Pancreas (tissue), 10 donors: ENCODE results near the gene CDH22. TPM values are rescaled to one million over a fixed set of nuclear protein-coding genes. Genes with fewer than 3 reads are reported as not detected.

Experiments
- ATAC-seq, 4 donors: fragments of 200-7000 bp; cut with Tn5 transposase; one replicate each; pipeline versions ENCODE4 v1.8.0 to v1.9.1; 2020; ENCODE audit warnings: mild to moderate bottlenecking in 4 of 4, moderate library complexity in 4 of 4
- DNase-seq, 6 donors: peaks; one replicate each; pipeline ENCODE4 v3.0.0-alpha.2; 2020
- FAIRE-seq: peaks from 2 replicates; lab custom pipeline; 2012; peaks lifted over from hg19 to GRCh38; lab: Jason Lieb, UNC
- H3K27ac ChIP-seq, 4 donors: fragments of 200-600 bp; sonication (generic); 1 replicate in 3 of 4; 2 replicates in 1 of 4; pipeline versions ENCODE4 v1.5.0 to v1.8.0; 2020
- H3K27me3 ChIP-seq, 4 donors: fragments of 200-600 bp; one replicate each; pipeline ENCODE4 v1.8.0; 2021
- H3K36me3 ChIP-seq, 3 donors: fragments of 200-600 bp; sonication (generic) in 1 of 3; one replicate each; pipeline versions ENCODE4 v1.5.0 to v1.8.0; 2020 to 2021
- H3K4me1 ChIP-seq, 3 donors: fragments of 200-600 bp; one replicate each; pipeline ENCODE4 v1.8.0; 2021
- H3K4me3 ChIP-seq, 4 donors: fragments of 200-600 bp; sonication (generic) in 2 of 4; one replicate each; pipeline versions ENCODE4 v1.5.0 to v1.8.0; 2020 to 2021
- H3K9me3 ChIP-seq, 4 donors: fragments of 200-600 bp; one replicate each; pipeline ENCODE4 v1.8.0; 2021
- WGBS, 2 donors: extraction: QIAGEN DNeasy Blood & Tissue Kit; methylation state at CpG; one replicate each; pipeline ENCODE4 v1.1.7; 2013; 5-methylcytosine and 5-hydroxymethylcytosine counted together
- intact Hi-C, 3 donors: fragments of 100-400 bp; cut with DNase I; formaldehyde crosslinking; loops; one replicate each; pipeline versions ENCODE4 v1.11.1 to v1.14.2; 2022
- polyA plus RNA-seq, 2 donors: library from polyadenylated mRNA; stranded (reverse); fragments of 200-250 nt; gene quantifications; one replicate each; pipeline ENCODE4 v1.2.3, GENCODE V29; 2013
- total RNA-seq, 6 donors: library from RNA; stranded (reverse); fragmentation: NEBNext Ultra II Directional in 4 of 6; extraction: Animal tissue kit (Norgen Biotek cat#: 25700) in 4 of 6; gene quantifications; one replicate each; pipeline versions ENCODE4 v1.2.1 to v1.2.4, GENCODE V29; 2021 to 2023
- TF ChIP-seq, protein P1 (sequence below), 4 donors: fragments of 200-600 bp; sonication (generic) in 3 of 4; IDR thresholded peaks; one replicate each; pipeline versions ENCODE4 v1.5.0 to v1.8.0; 2021; ENCODE audit warnings: antibody characterized with exemption in 4 of 4
- donor health status: healthy with polysubstance abuse.
- donor health status: DM: no; HTN: no; CAD: no; lungs with moderate emphysema.
- donor health status: DM: no; HTN: no; CAD: no.
- donor health status: control.
- donor health status: control.
- donor health status: Bipolar disorder and iron deficiency.
- donor health status: DM: yes; HTN: yes; CAD: no.
- donor health status: DM: no; HTN: no; CAD: no.
- donor health status: DM: no; HTN: no; CAD: no.
- donor health status: DM: yes; HTN: yes; CAD: no.

The CDH22 gene
- total and polyA plus RNA-seq, 8 donors = 0.97 to 11.9 (median 3.3) TPM

DNA sequence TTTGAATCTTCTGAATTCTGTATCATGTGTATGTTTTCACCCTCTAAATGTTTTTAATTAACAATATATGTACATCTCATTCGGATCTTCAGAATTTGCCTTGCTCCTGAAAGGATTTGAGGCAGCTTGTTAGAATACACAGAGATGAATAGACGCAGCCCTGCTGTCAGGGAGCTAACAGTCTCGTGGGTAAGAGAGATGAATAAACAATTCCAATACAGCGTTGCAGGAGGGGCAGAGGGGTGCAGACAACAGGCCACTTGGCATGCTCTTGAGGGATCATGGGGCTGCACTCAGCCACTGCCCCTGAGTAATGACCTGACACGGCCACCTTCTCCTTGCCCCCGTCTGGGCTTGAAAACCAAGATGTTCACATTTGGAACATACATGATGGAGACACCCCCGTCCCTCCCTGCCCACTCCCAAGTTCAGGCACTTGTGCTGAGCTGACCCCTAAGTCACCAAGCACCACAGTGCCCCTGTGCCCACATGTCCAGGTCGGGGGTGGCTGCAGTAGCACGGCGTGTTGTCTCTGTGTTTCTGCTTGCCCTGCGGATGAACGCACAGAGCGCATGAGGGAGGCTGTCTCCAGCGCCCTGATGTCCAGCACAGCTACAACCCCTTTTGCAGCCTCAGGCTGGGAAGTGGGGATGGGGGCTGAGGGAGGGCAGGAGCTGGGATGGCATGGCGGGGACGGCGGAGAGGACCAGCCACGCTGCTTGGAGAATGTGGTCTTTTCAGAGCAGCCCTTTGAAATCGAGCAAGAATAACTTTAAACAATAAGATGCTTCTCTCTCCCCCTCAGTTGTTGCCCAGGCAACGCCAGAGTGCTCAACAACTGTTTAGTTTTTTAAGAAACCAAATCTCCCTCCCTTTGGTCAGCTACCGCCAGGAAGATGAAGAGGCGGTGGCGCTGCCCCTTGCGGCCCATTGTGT, 33.0 kb upstream of the CDH22 start:
- FAIRE-seq = no peak

GRCh38 chr20:46339037-46339436, 30.7 kb upstream of the CDH22 start:
- 80 to 85% methylated on average over 7 of the region's 7 CpGs for WGBS, 2 donors
- intact Hi-C loops = no loop called here
- FAIRE-seq (no peak), ATAC-seq (no peak), DNase-seq (no peak)
- Histone ChIP-seq H3K27me3 (no peaks in the 10 kb centered on the region), H3K4me1 (peaks cover 0 to 5% (median 0%) of the 10 kb centered on the region in 3 donors), H3K4me3 (no peak overlapping the region), H3K27ac (no peak overlapping the region), H3K36me3 (no peaks in the 10 kb centered on the region), H3K9me3 (no peaks in the 10 kb centered on the region)
- TF ChIP-seq, protein P1, sequence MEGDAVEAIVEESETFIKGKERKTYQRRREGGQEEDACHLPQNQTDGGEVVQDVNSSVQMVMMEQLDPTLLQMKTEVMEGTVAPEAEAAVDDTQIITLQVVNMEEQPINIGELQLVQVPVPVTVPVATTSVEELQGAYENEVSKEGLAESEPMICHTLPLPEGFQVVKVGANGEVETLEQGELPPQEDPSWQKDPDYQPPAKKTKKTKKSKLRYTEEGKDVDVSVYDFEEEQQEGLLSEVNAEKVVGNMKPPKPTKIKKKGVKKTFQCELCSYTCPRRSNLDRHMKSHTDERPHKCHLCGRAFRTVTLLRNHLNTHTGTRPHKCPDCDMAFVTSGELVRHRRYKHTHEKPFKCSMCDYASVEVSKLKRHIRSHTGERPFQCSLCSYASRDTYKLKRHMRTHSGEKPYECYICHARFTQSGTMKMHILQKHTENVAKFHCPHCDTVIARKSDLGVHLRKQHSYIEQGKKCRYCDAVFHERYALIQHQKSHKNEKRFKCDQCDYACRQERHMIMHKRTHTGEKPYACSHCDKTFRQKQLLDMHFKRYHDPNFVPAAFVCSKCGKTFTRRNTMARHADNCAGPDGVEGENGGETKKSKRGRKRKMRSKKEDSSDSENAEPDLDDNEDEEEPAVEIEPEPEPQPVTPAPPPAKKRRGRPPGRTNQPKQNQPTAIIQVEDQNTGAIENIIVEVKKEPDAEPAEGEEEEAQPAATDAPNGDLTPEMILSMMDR (IDR thresholded peaks at IDR 0.05) = no peak

More for the DNA sequence above, 33.0 kb upstream of the CDH22 start:
- no peak for DNase-seq
- no peak for ATAC-seq
- no peaks in the 10 kb centered on the region for H3K9me3 ChIP-seq
- WGBS, 2 donors = 46 to 63% methylated on average over 24 of the region's 24 CpGs
- H3K27me3 ChIP-seq = no peaks in the 10 kb centered on the region
- intact Hi-C loops = loop anchor here in 2 of 3 donors (5.0 to 10.0 kb wide), 2 partner anchors 207 to 324 kb away; no protein-coding TSS in a partner anchor
- TF ChIP-seq, protein P1 (IDR thresholded peaks at IDR 0.05) = no peak
- peaks cover 0 to 5% (median 0%) of the 10 kb centered on the region in 3 donors for H3K4me1 ChIP-seq
- no peak overlapping the region for H3K27ac ChIP-seq
- no peaks in the 10 kb centered on the region for H3K36me3 ChIP-seq
- H3K4me3 ChIP-seq = no peak overlapping the region

DNA sequence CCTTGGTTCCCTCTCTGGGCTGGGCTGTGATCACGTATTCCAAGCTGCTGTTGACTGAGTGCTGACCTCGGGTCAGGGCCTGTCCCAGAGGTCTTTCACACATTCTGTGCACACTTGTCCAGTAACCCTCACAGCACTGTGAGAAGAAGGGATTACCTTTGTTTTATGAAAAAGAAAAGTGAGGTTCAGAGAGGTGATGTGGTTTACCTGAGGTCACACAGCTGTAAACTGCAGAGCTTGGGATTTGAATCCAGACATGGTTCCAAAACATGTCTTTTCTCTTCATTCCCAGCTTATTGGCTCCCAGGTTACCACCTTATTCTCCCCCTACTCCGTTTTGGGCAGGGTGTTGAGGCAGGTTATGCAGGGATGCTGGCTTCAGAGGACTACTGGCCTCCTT, 28.4 kb upstream of the CDH22 start:
- H3K27ac ChIP-seq = no peak overlapping the region
- DNase-seq = no peak
- no peak overlapping the region for H3K4me3 ChIP-seq
- no peaks in the 10 kb centered on the region for H3K36me3 ChIP-seq
- ATAC-seq = no peak
- intact Hi-C loops = no loop called here
- TF ChIP-seq, protein P1 (IDR thresholded peaks at IDR 0.05) = no peak
- 46 to 55% methylated on average over 3 of the region's 3 CpGs for WGBS, 2 donors
- no peaks in the 10 kb centered on the region for H3K9me3 ChIP-seq
- FAIRE-seq = no peak
- H3K4me1 ChIP-seq = peaks cover 0 to 4% (median 0%) of the 10 kb centered on the region in 3 donors
- H3K27me3 ChIP-seq = no peaks in the 10 kb centered on the region

GRCh38 chr20:46334303-46334904, 26.1 kb upstream of the CDH22 start:
- Histone ChIP-seq H3K27ac (no peak overlapping the region), H3K9me3 (no peaks in the 10 kb centered on the region), H3K4me3 (no peak overlapping the region), H3K36me3 (no peaks in the 10 kb centered on the region), H3K27me3 (no peaks in the 10 kb centered on the region), H3K4me1 (peaks cover 13 to 25% (median 13%) of the 10 kb centered on the region in 3 donors)
- ATAC-seq (no peak), FAIRE-seq (no peak), DNase-seq (no peak)
- 58 to 62% methylated on average over 9 of the region's 9 CpGs for WGBS, 2 donors
- intact Hi-C loops = no loop called here
- TF ChIP-seq, protein P1 (IDR thresholded peaks at IDR 0.05) = no peak
